GM12891 (cell line): ENCODE results near the gene FBXO46.

Experiments used
- POLR2A ChIP-seq: IDR thresholded peaks from 2 replicates; pipeline ENCODE4 v1.6.1; 2011; ENCODE audit warnings: low read depth, low read length, control low read depth
- POLR2AphosphoS5 ChIP-seq: IDR thresholded peaks from 2 replicates; pipeline ENCODE4 v1.6.1; 2011; ENCODE audit warnings: low read depth, low read length, control low read depth
- TAF1 ChIP-seq: IDR thresholded peaks from 2 replicates; pipeline ENCODE4 v1.6.1; 2011; ENCODE audit warnings: low read depth, low read length, control low read depth

DNA sequence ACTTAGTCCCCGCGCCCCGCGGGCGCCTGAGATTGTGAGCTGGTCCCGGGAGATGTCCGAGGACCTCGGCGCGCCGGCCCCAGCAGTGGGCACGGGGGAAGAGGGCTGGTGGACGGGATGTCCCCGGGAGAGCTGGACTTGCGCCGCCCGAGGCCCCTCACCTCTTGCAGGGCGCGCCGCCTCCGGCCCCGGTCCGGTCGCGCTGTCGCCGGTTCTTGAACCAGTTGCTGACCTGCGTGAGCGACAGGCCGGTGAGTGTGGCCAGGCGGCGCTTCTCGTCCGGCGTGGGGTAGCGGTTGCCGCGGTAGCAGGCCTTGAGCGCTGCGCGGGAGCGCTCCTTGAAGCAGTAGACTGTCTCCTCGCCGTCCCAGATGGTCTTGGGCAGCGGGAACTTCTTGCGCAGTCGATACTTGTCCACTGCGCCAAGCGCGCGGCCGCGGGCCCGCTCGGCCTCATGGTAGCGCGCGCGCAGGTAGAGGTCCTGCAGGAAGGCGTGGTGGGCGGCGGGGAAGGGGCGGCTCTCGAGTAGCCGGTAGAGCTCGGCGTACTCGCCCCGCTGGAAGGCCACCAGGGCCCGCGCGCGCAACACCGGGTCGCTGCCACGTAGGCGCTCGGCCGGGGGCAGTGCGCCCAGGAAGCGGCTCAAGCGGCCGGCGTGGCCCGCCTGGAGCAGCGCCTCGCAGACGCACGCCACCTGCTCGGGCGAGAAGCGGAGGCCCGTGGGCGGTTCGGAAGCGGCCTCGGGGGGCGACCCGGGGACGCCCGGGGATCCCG, 37.4 kb upstream of the FBXO46 start:
- TF ChIP-seq POLR2A, result no peak
- TF ChIP-seq TAF1, result no peak
- no peak for TF ChIP-seq POLR2AphosphoS5
